Gastrocnemius medialis (tissue), 4 donors: ENCODE results near the gene SERPINA1. TPM values are rescaled to one million over a fixed set of nuclear protein-coding genes. Genes with fewer than 3 reads are reported as not detected.

Experiments
- ATAC-seq, 2 donors: fragments of 150-250 bp; one replicate each; pipeline ENCODE4 v1.9.1; 2016
- DNase-seq, 2 donors: peaks; one replicate each; pipeline ENCODE4 v3.0.0-alpha.2; 2019
- H3K27ac ChIP-seq, 4 donors: fragments of 200-600 bp; sonication (generic); 1 replicate in 1 of 4; 2 replicates in 3 of 4; pipeline ENCODE4 v1.5.1; 2016 to 2018; ENCODE audit warnings: mild to moderate bottlenecking in 2 of 4, moderate library complexity in 1 of 4
- H3K27me3 ChIP-seq, 3 donors: fragments of 200-600 bp; sonication (generic) in 2 of 3; 1 replicate in 1 of 3; 2 replicates in 2 of 3; pipeline versions ENCODE4 v1.5.1 to v1.6.0; 2016 to 2019; ENCODE audit warnings: mild to moderate bottlenecking in 1 of 3, moderate library complexity in 1 of 3
- H3K36me3 ChIP-seq, 2 donors: fragments of 200-600 bp; sonication (generic) in 1 of 2; one replicate each; pipeline ENCODE4 v1.5.1; 2017 to 2018
- H3K4me1 ChIP-seq, 2 donors: fragments of 200-600 bp; sonication (generic) in 1 of 2; one replicate each; pipeline ENCODE4 v1.5.1; 2016 to 2017; ENCODE audit warnings: mild to moderate bottlenecking in 2 of 2
- H3K4me3 ChIP-seq, 4 donors: fragments of 200-600 bp; sonication (generic) in 3 of 4; 1 replicate in 1 of 4; 2 replicates in 3 of 4; pipeline ENCODE4 v1.5.1; 2016 to 2019; ENCODE audit warnings: mild to moderate bottlenecking in 2 of 4
- H3K9me3 ChIP-seq, 3 donors: fragments of 200-600 bp; sonication (generic) in 2 of 3; 1 replicate in 1 of 3; 2 replicates in 2 of 3; pipeline ENCODE4 v1.5.1; 2016 to 2019
- POLR2A ChIP-seq, 2 donors: fragments of 450-650 bp; IDR thresholded peaks; one replicate each; pipeline ENCODE4 v1.6.1; 2017; ENCODE audit warnings: antibody characterized with exemption in 2 of 2, mild to moderate bottlenecking in 2 of 2, moderate library complexity in 2 of 2
- in situ Hi-C, 4 donors: fragments of 200-750 bp; cut with MboI; loops; one replicate each; pipeline versions ENCODE4 v1.15.0 to v1.8.0; 2017; ENCODE audit warnings: low sequenced_read_pairs in 4 of 4
- intact Hi-C: fragments of 100-400 bp; cut with DNase I; formaldehyde crosslinking; loops from one replicate; pipeline ENCODE4 v1.15.1; 2023; ENCODE audit warnings: low total_unique reads
- total RNA-seq, 4 donors: library from RNA; depleted of rRNA; stranded (reverse); fragments of >200 nt; gene quantifications; one replicate each; pipeline versions ENCODE4 v1.1.0 to v1.2.3, GENCODE V29; 2016
- TF ChIP-seq, protein P1 (sequence below), 5 experiments: fragments of 450-650 bp in 3 of 5; fragments of 200-600 bp in 2 of 5; sonication (generic) in 2 of 5; IDR thresholded peaks in 4 of 5; conservative IDR thresholded peaks in 1 of 5; 1 replicate in 4 of 5; 2 replicates in 1 of 5; pipeline ENCODE4 v1.5.1; 2016 to 2019; ENCODE audit warnings: antibody characterized with exemption in 5 of 5, mild to moderate bottlenecking in 3 of 5, moderate library complexity in 3 of 5

The SERPINA1 gene
- total RNA-seq, 4 donors from 2014 or later: 0.56 to 135 (median 29.2) TPM

DNA sequence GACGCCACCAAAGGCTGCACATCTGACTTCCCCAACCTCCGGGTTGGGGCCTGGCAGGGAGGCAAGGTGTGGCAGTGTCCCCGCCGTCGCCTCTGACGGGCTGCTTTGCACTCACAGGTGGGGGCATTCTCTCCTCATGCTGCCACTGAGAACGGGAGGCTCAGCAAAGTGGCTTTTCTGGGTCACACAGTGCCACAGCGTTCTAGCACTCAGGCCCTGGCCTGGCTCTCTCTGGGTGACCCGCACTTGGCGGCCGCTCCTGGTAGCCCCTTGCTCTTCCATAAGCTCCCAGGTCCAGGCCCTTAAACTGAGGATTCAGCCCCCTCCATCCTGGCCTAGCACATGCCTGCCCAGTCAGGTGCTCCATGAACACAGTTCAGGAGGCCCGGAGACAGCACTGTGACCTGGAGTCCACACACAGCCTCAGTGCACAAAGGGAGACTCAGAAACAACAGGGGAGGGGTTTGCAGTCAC lies 25.2 kb downstream of the SERPINA1 start:
- Histone ChIP-seq H3K27ac (no peak overlapping the region), H3K4me1 (no peaks in the 10 kb centered on the region), H3K36me3 (no peaks in the 10 kb centered on the region), H3K27me3 (no peaks in the 10 kb centered on the region), H3K4me3 (no peak overlapping the region), H3K9me3 (no peaks in the 10 kb centered on the region)
- no peak for DNase-seq
- ATAC-seq: no peak
- in situ Hi-C loops (no loop called here), intact Hi-C loops (no loop called here)
- no peak for TF ChIP-seq POLR2A (IDR thresholded peaks at IDR 0.05)
- TF ChIP-seq, protein P1, sequence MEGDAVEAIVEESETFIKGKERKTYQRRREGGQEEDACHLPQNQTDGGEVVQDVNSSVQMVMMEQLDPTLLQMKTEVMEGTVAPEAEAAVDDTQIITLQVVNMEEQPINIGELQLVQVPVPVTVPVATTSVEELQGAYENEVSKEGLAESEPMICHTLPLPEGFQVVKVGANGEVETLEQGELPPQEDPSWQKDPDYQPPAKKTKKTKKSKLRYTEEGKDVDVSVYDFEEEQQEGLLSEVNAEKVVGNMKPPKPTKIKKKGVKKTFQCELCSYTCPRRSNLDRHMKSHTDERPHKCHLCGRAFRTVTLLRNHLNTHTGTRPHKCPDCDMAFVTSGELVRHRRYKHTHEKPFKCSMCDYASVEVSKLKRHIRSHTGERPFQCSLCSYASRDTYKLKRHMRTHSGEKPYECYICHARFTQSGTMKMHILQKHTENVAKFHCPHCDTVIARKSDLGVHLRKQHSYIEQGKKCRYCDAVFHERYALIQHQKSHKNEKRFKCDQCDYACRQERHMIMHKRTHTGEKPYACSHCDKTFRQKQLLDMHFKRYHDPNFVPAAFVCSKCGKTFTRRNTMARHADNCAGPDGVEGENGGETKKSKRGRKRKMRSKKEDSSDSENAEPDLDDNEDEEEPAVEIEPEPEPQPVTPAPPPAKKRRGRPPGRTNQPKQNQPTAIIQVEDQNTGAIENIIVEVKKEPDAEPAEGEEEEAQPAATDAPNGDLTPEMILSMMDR (IDR thresholded peaks at IDR 0.05 in 4 of 5, conservative IDR thresholded peaks at IDR 0.05 in 1 of 5): no peak

DNA sequence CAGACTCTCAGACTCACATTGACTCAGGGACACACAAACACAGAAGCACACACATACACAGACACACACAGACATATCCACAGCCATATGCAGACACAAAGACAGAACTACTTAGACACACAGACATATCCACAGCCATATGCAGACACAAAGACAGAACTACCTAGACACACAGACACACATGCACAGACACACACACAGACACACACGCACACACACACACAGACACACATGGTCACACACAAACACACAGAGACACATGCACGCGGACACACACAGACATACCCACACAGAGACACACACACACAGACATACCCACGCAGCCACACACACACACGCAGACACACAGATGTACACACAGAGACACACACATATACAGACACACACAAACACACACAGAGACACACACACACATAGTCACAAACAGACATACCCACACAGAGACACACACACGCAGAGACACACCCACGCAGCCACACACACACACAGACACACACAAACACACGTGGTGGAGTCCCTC lies 25.7 kb downstream of the SERPINA1 start:
- Histone ChIP-seq H3K4me3 (no peak overlapping the region), H3K36me3 (no peaks in the 10 kb centered on the region), H3K4me1 (no peaks in the 10 kb centered on the region), H3K27me3 (no peaks in the 10 kb centered on the region), H3K27ac (no peak overlapping the region), H3K9me3 (no peaks in the 10 kb centered on the region)
- no peak for TF ChIP-seq POLR2A (IDR thresholded peaks at IDR 0.05)
- TF ChIP-seq, protein P1 (IDR thresholded peaks at IDR 0.05 in 4 of 5, conservative IDR thresholded peaks at IDR 0.05 in 1 of 5): no peak
- intact Hi-C loops: no loop called here
- ATAC-seq: no peak
- DNase-seq: no peak
- in situ Hi-C loops: no loop called here

DNA sequence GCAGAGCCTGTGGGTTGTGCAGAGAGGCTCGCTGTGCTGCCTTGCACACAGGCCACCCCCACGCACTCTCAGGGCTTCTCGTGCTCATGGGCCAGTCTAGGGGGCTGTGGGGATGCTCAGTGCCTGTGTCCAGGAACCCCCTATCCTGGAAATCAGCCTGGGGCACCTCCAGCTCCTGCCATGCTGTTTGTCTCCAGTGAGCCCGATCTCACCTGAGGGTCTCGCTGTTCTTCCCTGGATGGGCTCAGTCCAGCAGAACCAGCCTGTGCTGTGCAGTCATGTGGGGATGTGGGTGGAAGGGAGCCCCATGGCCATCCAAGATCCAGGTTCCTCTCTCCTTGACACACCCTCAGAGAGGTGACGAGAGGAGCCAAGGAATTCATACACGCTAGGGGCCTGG lies 26.7 kb downstream of the SERPINA1 start:
- Histone ChIP-seq H3K27me3 (no peaks in the 10 kb centered on the region), H3K27ac (no peak overlapping the region), H3K4me1 (no peaks in the 10 kb centered on the region), H3K4me3 (no peak overlapping the region), H3K9me3 (no peaks in the 10 kb centered on the region), H3K36me3 (no peaks in the 10 kb centered on the region)
- in situ Hi-C loops: no loop called here
- DNase-seq: no peak
- intact Hi-C loops: no loop called here
- ATAC-seq: no peak
- TF ChIP-seq, protein P1 (IDR thresholded peaks at IDR 0.05 in 4 of 5, conservative IDR thresholded peaks at IDR 0.05 in 1 of 5): no peak
- no peak for TF ChIP-seq POLR2A (IDR thresholded peaks at IDR 0.05)

DNA sequence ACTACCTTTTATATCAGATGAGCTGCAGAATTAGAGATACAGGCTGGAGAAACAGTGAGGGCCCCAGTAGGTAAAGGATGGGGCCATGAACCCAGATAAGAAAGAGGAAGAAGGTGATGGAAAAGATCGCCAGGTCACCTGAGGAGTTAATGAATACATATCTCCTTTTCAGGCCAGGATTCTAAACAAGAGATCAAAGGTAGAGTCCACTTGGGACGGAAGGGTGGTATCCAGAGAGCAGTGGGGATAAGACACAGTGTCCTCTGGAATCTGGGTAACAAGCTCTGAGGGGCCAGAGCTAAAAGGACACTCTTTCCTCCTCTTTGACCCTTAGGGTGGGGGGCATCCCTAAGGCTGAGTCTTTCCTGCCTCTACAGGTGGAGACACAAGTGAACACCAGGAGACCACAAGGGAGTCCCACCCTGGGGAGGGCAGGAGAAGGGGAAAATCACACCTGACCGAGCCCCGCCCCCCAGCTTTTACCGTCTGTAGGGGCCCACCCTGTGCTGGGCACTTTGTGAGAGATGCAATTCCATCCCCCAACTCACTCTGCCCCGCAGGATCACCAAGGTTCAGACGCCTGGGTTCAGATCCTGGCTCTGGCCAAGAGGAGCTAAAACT lies 27.3 kb downstream of the SERPINA1 start:
- Histone ChIP-seq H3K9me3 (no peaks in the 10 kb centered on the region), H3K4me3 (no peak overlapping the region), H3K27me3 (no peaks in the 10 kb centered on the region), H3K27ac (no peak overlapping the region), H3K36me3 (no peaks in the 10 kb centered on the region), H3K4me1 (no peaks in the 10 kb centered on the region)
- in situ Hi-C loops: no loop called here
- no peak for ATAC-seq
- no peak for DNase-seq
- TF ChIP-seq POLR2A (IDR thresholded peaks at IDR 0.05): no peak
- TF ChIP-seq, protein P1 (IDR thresholded peaks at IDR 0.05 in 4 of 5, conservative IDR thresholded peaks at IDR 0.05 in 1 of 5): no peak
- intact Hi-C loops: no loop called here
